C4-2B (cell line): ENCODE measurements around the gene DZIP1L.

Experiments
- H3K27ac ChIP-seq: fragments of 450-650 bp; 2 replicates; pipeline ENCODE4 v1.5.1; 2017
- CTCF ChIP-seq: fragments of 450-650 bp; conservative IDR thresholded peaks from 2 replicates; pipeline ENCODE4 v1.5.1; 2017; ENCODE audit warnings: mild to moderate bottlenecking
- ZFX ChIP-seq: fragments of 450-650 bp; IDR thresholded peaks from 2 replicates; pipeline ENCODE4 v1.6.1; 2017

DZIP1L gene

GRCh38 chr3:138046085-138046484 is 69.3 kb downstream of the DZIP1L start:
- no peak overlapping the region for H3K27ac ChIP-seq
- TF ChIP-seq CTCF (no peak), ZFX (no peak)

GRCh38 chr3:138043266-138044029 is 72.0 kb downstream of the DZIP1L start:
- H3K27ac ChIP-seq, result no peak overlapping the region

GRCh38 chr3:138042043-138042442 is 73.4 kb downstream of the DZIP1L start:
- no peak overlapping the region for H3K27ac ChIP-seq
- TF ChIP-seq ZFX, result no peak
- TF ChIP-seq CTCF, result no peak

More at GRCh38 chr3:138043266-138044029, 72.0 kb downstream of the DZIP1L start:
- TF ChIP-seq ZFX, result no peak
- TF ChIP-seq CTCF, result no peak

- TF ChIP-seq CTCF, result no peak
- TF ChIP-seq ZFX, result no peak
- H3K27ac ChIP-seq, result no peak overlapping the region; the same call in 1 of the 2 replicates
Measured at GRCh38 chr3:138038725-138039462, 76.5 kb downstream of the DZIP1L start.

GRCh38 chr3:138036572-138036971 is 78.8 kb downstream of the DZIP1L start:
- TF ChIP-seq ZFX, result no peak
- no peak for TF ChIP-seq CTCF
- H3K27ac ChIP-seq, result no peak overlapping the region

- no peak for TF ChIP-seq CTCF
- TF ChIP-seq ZFX, result no peak
- H3K27ac ChIP-seq, result no peak overlapping the region
Measured at GRCh38 chr3:138034918-138035317, 80.5 kb downstream of the DZIP1L start.

GRCh38 chr3:138033202-138033691 is 82.2 kb downstream of the DZIP1L start:
- no peak overlapping the region for H3K27ac ChIP-seq
- TF ChIP-seq CTCF (no peak), ZFX (no peak)
